ENCODE results near the gene ECM2. TPM values are rescaled to one million over a fixed set of nuclear protein-coding genes. Genes with fewer than 3 reads are reported as not detected.

ECM2 gene
- total and polyA plus RNA-seq, 2 donors (not counting 1 experiment from before 2014, with no cell fraction given) = 6.8 to 17.2 TPM

DNA sequence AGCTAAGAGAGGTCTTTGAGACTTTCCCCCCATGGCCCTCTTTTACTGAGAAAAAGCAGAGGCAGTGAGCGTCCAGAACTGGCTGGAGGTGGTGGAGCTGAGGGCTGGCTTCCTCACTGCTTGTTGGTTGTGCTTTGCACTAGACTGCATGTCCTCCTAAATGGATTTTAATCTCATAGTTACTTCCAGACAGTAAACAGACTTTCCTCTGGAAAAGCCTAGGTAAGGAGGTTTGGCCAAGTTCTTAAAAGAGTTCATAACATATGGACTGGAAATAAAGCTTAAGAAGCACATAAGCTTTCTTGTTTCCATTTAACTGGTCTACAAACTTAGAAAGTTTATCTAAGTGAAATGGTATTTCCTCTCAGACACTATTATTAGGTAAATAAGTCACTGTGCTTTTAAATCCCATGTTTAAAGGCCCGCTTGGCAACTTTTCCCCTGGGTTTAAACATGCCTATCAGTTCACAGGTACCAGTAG lies 55.5 kb downstream of the ECM2 start:
- no peak overlapping the region for H3K9ac ChIP-seq (ENCODE audit: insufficient read depth, low read length)
- H3K9me3 ChIP-seq (ENCODE audit: control insufficient read depth, insufficient read depth, low read depth, low read length) = no peaks in the 10 kb centered on the region
- no peak overlapping the region for H3K4me2 ChIP-seq (ENCODE audit: extremely low read depth, insufficient read depth, low read length)
- no peaks in the 10 kb centered on the region for H3K36me3 ChIP-seq (ENCODE audit: control insufficient read depth, insufficient read depth, low read length)
- peaks cover 14% of the 10 kb centered on the region for H3K4me1 ChIP-seq (ENCODE audit: control insufficient read depth, extremely low read depth, insufficient read depth, low read length)
- H3K4me3 ChIP-seq (replicated peaks in 1 of 4; ENCODE audit: control extremely low read depth in 1 of 4, insufficient read depth in 1 of 4, low read depth in 3 of 4, low read length in 4 of 4) = peak overlapping the region in 1 of 4 experiments; percentile 38
- H3K79me2 ChIP-seq (ENCODE audit: control insufficient read depth, insufficient read depth, low read length) = no peaks in the 10 kb centered on the region
- TF ChIP-seq EZH2 (IDR thresholded peaks at IDR 0.05; ENCODE audit: low read length, missing control alignments) = no peak
- TF ChIP-seq, protein P1, sequence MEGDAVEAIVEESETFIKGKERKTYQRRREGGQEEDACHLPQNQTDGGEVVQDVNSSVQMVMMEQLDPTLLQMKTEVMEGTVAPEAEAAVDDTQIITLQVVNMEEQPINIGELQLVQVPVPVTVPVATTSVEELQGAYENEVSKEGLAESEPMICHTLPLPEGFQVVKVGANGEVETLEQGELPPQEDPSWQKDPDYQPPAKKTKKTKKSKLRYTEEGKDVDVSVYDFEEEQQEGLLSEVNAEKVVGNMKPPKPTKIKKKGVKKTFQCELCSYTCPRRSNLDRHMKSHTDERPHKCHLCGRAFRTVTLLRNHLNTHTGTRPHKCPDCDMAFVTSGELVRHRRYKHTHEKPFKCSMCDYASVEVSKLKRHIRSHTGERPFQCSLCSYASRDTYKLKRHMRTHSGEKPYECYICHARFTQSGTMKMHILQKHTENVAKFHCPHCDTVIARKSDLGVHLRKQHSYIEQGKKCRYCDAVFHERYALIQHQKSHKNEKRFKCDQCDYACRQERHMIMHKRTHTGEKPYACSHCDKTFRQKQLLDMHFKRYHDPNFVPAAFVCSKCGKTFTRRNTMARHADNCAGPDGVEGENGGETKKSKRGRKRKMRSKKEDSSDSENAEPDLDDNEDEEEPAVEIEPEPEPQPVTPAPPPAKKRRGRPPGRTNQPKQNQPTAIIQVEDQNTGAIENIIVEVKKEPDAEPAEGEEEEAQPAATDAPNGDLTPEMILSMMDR (conservative IDR thresholded peaks at IDR 0.05 in 1 of 2, IDR thresholded peaks at IDR 0.05 in 1 of 2; ENCODE audit: low read depth in 1 of 2, low read length in 2 of 2) = no peak
- H3K27ac ChIP-seq (ENCODE audit: insufficient read depth, low read length) = peak overlapping the region; percentile 41
- H4K20me1 ChIP-seq (ENCODE audit: control insufficient read depth, extremely low read depth, insufficient read depth, low read length) = no peaks in the 10 kb centered on the region
- DNase-seq (ENCODE audit: low read depth in 2 of 2) = peak; percentile 28 to 69
- peak overlapping the region; percentile 50 for H2AFZ ChIP-seq (ENCODE audit: low read length)
- H3K27me3 ChIP-seq (ENCODE audit: control insufficient read depth, insufficient read depth, low read length) = no peaks in the 10 kb centered on the region

DNA sequence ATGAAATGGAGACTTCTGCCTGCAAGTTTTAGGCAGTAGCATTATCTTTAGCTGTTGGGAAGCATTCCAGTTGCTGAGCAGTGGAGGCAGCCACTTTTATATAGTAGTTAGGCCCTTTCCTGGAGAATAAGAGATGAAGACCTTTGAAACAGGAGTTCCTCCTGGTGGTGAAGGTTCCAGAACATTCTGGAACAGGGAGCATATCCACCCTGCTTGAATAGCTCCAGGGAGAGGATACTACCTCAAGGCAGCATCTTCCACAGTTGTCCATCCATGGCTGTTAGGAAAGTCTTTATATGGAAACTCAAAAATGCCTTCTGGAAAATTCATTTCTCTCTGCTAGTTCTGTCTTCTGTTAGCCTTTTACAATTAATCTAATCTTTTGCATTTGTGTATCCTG lies 56.4 kb downstream of the ECM2 start:
- H3K27ac ChIP-seq (ENCODE audit: insufficient read depth, low read length) = no peak overlapping the region
- H2AFZ ChIP-seq (ENCODE audit: low read length) = no peak overlapping the region
- DNase-seq (ENCODE audit: low read depth in 2 of 2) = no peak
- no peaks in the 10 kb centered on the region for H3K9me3 ChIP-seq (ENCODE audit: control insufficient read depth, insufficient read depth, low read depth, low read length)
- H3K36me3 ChIP-seq (ENCODE audit: control insufficient read depth, insufficient read depth, low read length) = no peaks in the 10 kb centered on the region
- no peaks in the 10 kb centered on the region for H3K27me3 ChIP-seq (ENCODE audit: control insufficient read depth, insufficient read depth, low read length)
- H3K79me2 ChIP-seq (ENCODE audit: control insufficient read depth, insufficient read depth, low read length) = no peaks in the 10 kb centered on the region
- H3K9ac ChIP-seq (ENCODE audit: insufficient read depth, low read length) = no peak overlapping the region
- no peak overlapping the region for H3K4me3 ChIP-seq (replicated peaks in 1 of 4; ENCODE audit: control extremely low read depth in 1 of 4, insufficient read depth in 1 of 4, low read depth in 3 of 4, low read length in 4 of 4)
- H3K4me1 ChIP-seq (ENCODE audit: control insufficient read depth, extremely low read depth, insufficient read depth, low read length) = peaks cover 14% of the 10 kb centered on the region
- no peak overlapping the region for H3K4me2 ChIP-seq (ENCODE audit: extremely low read depth, insufficient read depth, low read length)
- TF ChIP-seq EZH2 (IDR thresholded peaks at IDR 0.05; ENCODE audit: low read length, missing control alignments) = no peak
- TF ChIP-seq, protein P1 (conservative IDR thresholded peaks at IDR 0.05 in 1 of 2, IDR thresholded peaks at IDR 0.05 in 1 of 2; ENCODE audit: low read depth in 1 of 2, low read length in 2 of 2) = no peak
- no peaks in the 10 kb centered on the region for H4K20me1 ChIP-seq (ENCODE audit: control insufficient read depth, extremely low read depth, insufficient read depth, low read length)

DNA sequence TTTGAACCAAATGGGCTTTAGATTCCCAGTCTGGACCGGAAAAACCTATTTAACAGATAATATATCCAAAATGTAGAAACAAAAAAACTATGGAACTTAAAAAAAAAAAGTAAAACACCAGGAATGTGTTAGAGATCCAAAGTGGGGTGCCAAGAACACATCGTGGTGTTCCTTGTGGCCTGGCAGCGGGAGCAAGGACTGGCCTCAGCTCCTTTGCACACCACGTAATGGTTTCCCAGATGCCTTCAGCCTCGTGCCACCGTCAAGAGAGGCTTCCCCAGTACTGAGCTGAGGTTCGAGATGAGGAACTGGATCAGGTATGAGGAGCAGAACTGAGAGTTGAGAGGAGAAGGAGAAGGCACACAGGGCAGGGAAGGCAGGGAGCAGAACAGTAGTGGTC lies 57.0 kb downstream of the ECM2 start:
- DNase-seq (ENCODE audit: low read depth in 2 of 2) = no peak
- no peak for TF ChIP-seq EZH2 (IDR thresholded peaks at IDR 0.05; ENCODE audit: low read length, missing control alignments)
- TF ChIP-seq, protein P1 (conservative IDR thresholded peaks at IDR 0.05 in 1 of 2, IDR thresholded peaks at IDR 0.05 in 1 of 2; ENCODE audit: low read depth in 1 of 2, low read length in 2 of 2) = no peak
- peaks cover 9% of the 10 kb centered on the region for H3K4me1 ChIP-seq (ENCODE audit: control insufficient read depth, extremely low read depth, insufficient read depth, low read length)
- no peaks in the 10 kb centered on the region for H3K79me2 ChIP-seq (ENCODE audit: control insufficient read depth, insufficient read depth, low read length)
- H4K20me1 ChIP-seq (ENCODE audit: control insufficient read depth, extremely low read depth, insufficient read depth, low read length) = no peaks in the 10 kb centered on the region
- no peaks in the 10 kb centered on the region for H3K9me3 ChIP-seq (ENCODE audit: control insufficient read depth, insufficient read depth, low read depth, low read length)
- no peak overlapping the region for H3K4me3 ChIP-seq (replicated peaks in 1 of 4; ENCODE audit: control extremely low read depth in 1 of 4, insufficient read depth in 1 of 4, low read depth in 3 of 4, low read length in 4 of 4)
- no peak overlapping the region for H3K27ac ChIP-seq (ENCODE audit: insufficient read depth, low read length)
- H3K9ac ChIP-seq (ENCODE audit: insufficient read depth, low read length) = no peak overlapping the region
- no peaks in the 10 kb centered on the region for H3K36me3 ChIP-seq (ENCODE audit: control insufficient read depth, insufficient read depth, low read length)
- H3K27me3 ChIP-seq (ENCODE audit: control insufficient read depth, insufficient read depth, low read length) = no peaks in the 10 kb centered on the region
- H2AFZ ChIP-seq (ENCODE audit: low read length) = peak overlapping the region; percentile 47
- no peak overlapping the region for H3K4me2 ChIP-seq (ENCODE audit: extremely low read depth, insufficient read depth, low read length)
